Stimulated activated effector memory CD8-positive, alpha-beta T cell treated with anti-CD3 and anti-CD28 coated beads, Interleukin-12 subunit alpha, Interleukin-12 subunit beta, amount 100 ng/mL, for 72 hours (primary cell): Measurements from ENCODE around the gene SCMH1.
A peak's percentile ranks its signal among the peaks of the same experiment; 100 is the strongest.

Experiments
- ATAC-seq: fragments of 150-1000 bp; cut with Tn5 transposase; 2 replicates; pipeline ENCODE4 v1.10.0; 2021
- DNase-seq, 2 donors: peaks; one replicate each; pipeline ENCODE4 v3.0.0; 2021 to 2022; ENCODE audit warnings: low spot score in 2 of 2
- H3K27ac Mint-ChIP-seq: one replicate; pipeline ENCODE4 v1.8.0; 2022; ENCODE audit warnings: mild to moderate bottlenecking, mixed read lengths
- H3K36me3 Mint-ChIP-seq: one replicate; pipeline ENCODE4 v1.8.0; 2022; ENCODE audit warnings: mild to moderate bottlenecking, mixed read lengths
- H3K4me1 Mint-ChIP-seq: one replicate; pipeline ENCODE4 v1.8.0; 2022; ENCODE audit warnings: mixed read lengths
- H3K4me3 Mint-ChIP-seq: one replicate; pipeline ENCODE4 v1.8.0; 2022; ENCODE audit warnings: mild to moderate bottlenecking, mixed read lengths
- H3K9me3 Mint-ChIP-seq: one replicate; pipeline ENCODE4 v1.8.0; 2022; ENCODE audit warnings: mixed read lengths

Gene SCMH1

DNA sequence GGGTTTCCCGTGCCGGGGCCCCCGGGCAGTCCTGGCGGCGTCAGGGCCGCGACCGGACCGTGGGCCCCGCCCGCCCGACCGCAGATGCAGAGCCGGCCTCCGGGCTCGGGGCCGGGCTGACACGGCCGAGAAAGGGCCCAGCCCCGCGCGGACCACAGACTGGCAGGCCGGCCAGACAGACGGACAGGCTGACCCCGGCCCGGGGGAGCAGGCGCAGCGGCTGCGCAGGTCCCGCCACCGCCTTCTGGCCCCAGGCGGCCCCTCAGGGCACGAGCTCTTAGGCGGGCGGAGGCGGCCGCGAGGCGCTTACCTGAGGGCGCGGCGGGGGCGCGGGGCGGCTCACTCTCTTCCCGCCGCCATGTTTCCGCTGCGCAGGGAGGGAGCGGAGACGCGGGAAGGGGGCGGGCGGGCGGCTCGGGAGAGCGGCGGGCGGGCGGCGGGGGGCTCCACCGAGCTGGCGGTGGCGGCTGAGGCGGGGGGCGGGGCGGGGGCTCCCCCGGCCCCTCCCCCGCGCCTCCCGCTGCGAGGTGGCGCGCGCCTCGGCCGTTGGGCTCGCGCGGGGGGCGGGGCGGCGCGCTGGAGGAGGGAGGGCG lies at the start of gene SCMH1:
TSS of gene SCMH1 (minus strand) at position 558 of the 593 bp plus-strand sequence. CDS start 56,173 bp downstream, outside the sequence.
- DNase-seq (peak; percentile 51 to 77), ATAC-seq (peak; percentile 76)
- Mint-ChIP-seq H3K27ac (peak within 1 kb of the TSS; percentile 72), H3K9me3 (no peaks in the 10 kb centered on the region), H3K36me3 (peaks cover 5% of the 10 kb centered on the region), H3K4me3 (peak within 1 kb of the TSS; percentile 69), H3K4me1 (peaks cover 12% of the 10 kb centered on the region)

DNA sequence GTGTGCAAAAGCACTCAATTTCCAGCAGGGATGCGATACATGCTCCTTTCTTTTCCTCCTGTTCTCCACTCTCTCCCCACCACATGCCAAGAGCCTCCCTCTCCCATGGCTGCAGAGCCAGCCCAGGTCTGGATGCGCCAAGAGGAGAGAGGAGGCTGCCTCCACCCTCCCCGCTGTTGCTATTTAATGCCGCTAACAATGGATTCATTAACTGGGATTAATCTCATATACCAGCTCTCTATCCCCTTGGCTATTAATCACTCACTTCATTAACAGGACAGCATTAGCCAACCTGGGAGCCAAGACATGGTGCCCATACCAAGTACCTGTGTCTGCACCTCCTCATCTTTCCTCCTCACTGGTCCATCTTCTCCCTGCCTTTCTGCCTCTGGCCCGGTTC lies 49.1 kb upstream of the SCMH1 start:
- no peak for DNase-seq
- Mint-ChIP-seq H3K36me3 (no peaks in the 10 kb centered on the region), H3K4me1 (no peaks in the 10 kb centered on the region), H3K27ac (no peak overlapping the region), H3K9me3 (no peaks in the 10 kb centered on the region), H3K4me3 (no peak overlapping the region)
- ATAC-seq, result no peak

DNA sequence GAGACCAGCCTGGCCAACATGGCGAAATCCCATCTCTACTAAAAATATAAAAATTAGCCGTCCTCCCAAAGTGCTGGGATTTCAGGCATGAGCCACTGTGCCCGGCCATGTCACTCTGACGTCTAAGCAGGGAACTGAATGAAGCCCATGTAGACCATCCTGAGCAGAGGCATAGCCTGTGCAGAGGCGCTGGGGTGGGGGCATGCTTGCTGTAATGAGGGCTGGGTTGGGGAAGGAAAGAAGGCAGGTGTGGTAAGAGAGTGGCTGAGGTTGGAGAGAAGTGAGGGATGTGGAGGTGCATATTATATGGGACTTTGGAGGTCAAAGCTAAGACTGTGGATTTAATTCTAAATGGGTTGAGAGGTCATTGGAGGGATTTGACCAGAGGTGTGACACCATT lies 47.1 kb upstream of the SCMH1 start:
- no peak for DNase-seq
- Mint-ChIP-seq H3K4me3 (no peak overlapping the region), H3K9me3 (no peaks in the 10 kb centered on the region), H3K36me3 (no peaks in the 10 kb centered on the region), H3K27ac (no peak overlapping the region), H3K4me1 (peaks cover 7% of the 10 kb centered on the region)
- ATAC-seq, result no peak

DNA sequence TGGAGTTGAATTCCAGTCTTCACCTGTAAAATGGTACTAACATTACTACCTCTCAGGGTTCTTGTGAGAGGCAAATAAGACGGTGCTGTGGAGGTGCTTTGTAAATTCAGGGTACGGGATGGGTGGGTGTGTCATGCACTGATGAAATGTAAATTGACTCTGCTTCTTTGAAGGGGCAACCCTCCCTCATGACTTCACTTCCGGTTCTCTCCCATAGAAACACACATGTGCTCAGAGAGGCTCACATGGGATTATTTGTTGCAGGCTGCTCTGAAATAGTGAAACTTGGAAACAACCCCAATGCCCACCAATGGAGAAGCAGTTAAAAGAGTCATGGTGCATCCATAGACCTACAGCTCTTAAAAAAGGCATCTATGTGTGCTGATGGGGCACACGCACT lies 44.9 kb upstream of the SCMH1 start:
- ATAC-seq (no peak), DNase-seq (no peak)
- Mint-ChIP-seq H3K4me3 (no peak overlapping the region), H3K36me3 (no peaks in the 10 kb centered on the region), H3K27ac (no peak overlapping the region), H3K9me3 (no peaks in the 10 kb centered on the region), H3K4me1 (peaks cover 7% of the 10 kb centered on the region)

DNA sequence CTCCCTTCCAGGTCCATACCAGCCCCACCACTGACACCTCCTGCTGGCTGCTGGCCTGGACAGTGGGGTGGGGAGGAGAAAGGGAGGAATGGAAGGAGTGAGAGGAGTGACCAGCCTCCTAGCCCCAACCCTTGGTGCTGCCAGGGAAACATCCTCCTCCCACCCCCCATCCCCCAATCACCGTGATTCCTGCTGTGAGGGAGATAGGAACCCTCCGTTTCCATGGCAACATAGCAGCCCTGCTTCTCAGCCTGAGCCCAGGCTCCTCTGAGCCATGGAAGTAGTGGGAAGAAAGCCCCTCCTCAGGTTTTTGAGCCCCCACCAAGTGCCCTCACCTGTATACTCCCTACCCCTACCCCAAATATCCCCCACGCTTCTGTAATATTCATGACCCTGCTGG lies 44.4 kb upstream of the SCMH1 start:
- Mint-ChIP-seq H3K27ac (no peak overlapping the region), H3K9me3 (no peaks in the 10 kb centered on the region), H3K36me3 (no peaks in the 10 kb centered on the region), H3K4me1 (peaks cover 7% of the 10 kb centered on the region), H3K4me3 (no peak overlapping the region)
- no peak for DNase-seq
- ATAC-seq, result no peak

DNA sequence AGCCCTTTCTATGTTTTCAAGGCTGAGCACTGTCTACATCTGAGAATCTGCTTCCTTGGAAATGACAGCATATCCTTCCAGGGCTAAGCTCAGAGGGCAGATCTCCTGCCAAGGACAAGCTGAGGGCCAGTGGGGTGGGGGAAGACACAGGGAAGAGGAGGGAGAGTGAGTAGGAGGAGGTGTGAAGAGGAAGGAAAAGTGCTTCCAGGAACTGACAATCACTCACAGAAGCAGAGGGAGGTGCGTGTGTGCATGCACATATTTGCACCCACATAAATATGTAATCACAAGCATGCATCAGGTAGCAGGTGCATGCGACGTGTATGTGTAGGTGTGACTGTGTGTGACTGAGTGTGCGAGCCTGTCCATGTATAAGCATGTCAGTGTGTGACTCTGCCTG lies 43.7 kb upstream of the SCMH1 start:
- H3K27ac Mint-ChIP-seq, result no peak overlapping the region
- no peak for ATAC-seq

DNA sequence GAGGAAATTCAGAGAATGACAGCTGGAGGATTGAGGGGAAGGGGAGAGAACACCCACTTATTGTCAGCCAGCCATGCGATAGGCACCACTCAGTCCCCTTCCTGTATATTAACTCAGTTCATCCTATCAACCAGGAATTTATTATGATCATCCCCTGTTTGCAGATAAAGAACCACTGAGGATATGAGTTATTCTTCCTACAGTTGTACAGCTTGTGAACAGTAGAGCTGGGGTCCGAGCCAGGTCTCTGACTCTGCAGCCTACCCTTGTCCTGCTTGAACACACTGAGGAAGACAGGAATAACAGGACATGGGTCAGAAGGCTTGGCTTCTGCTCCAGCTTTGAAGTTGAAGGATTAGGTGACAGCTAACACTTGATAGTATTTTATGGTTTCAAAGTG lies 42.0 kb upstream of the SCMH1 start:
- no peaks in the 10 kb centered on the region for H3K9me3 Mint-ChIP-seq
- DNase-seq (no peak), ATAC-seq (no peak)
- H3K36me3 Mint-ChIP-seq, result no peaks in the 10 kb centered on the region
- H3K4me1 Mint-ChIP-seq, result peaks cover 7% of the 10 kb centered on the region
- H3K27ac Mint-ChIP-seq, result no peak overlapping the region
- no peak overlapping the region for H3K4me3 Mint-ChIP-seq

More for the DNA sequence above, 43.7 kb upstream of the SCMH1 start:
- DNase-seq, result no peak
- Mint-ChIP-seq H3K4me1 (peaks cover 7% of the 10 kb centered on the region), H3K9me3 (no peaks in the 10 kb centered on the region), H3K36me3 (no peaks in the 10 kb centered on the region), H3K4me3 (no peak overlapping the region)

DNA sequence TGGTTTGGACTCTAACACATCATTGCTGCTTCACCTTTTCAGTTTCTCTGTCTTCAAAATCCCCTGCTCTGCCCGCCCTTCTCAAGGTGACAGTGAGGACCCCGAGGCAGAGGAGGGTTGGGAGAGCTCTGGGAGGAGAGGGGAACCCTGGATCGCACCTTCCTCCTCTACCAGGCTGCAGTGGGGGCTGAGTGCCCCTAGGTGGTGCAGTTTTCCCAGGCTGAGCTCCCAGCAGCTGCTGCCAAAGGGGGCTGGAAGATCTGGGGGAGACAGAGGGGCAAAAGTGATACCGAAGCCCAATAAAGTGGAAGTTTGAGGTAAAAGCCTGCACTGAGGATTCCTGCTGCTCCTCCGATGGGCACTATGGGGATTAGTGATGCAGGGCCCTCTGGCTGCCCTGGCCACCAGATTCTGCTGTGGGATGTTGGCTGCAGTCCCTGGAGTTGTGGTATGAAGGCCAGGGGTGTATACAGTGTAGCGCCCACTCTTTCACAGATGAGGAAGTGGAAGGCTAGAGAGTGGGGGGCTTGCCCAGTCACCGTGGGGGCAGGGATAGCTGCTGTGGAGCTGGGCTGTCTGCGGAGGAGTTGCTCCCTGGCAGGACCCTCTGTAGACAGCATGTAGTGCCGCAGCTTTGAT lies 40.7 kb upstream of the SCMH1 start:
- peaks cover 7% of the 10 kb centered on the region for H3K4me1 Mint-ChIP-seq

DNA sequence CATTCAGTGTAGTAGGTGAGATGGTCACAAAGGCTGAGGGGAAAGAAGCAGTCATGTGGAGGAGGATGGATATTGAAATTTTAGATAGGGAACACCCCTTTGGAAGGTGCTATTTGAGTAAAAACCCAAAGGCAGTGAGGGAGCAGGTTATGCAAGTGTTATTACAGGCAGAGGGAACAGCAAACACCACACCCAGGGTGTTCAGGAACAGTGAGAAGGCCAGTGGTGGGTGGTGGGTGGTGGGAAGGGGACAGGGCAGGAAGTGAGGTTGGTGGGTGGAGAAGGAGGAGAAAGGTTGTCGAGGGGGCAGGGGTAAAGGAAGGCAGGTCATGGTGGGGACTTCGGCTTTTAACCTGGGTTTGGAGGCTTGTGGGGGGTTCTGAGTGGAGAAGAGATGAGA lies 39.2 kb upstream of the SCMH1 start:
- DNase-seq (no peak), ATAC-seq (no peak)
- H3K4me3 Mint-ChIP-seq, result no peak overlapping the region
- H3K27ac Mint-ChIP-seq, result no peak overlapping the region
- H3K9me3 Mint-ChIP-seq, result no peaks in the 10 kb centered on the region
- no peaks in the 10 kb centered on the region for H3K36me3 Mint-ChIP-seq
- peaks cover 7% of the 10 kb centered on the region for H3K4me1 Mint-ChIP-seq

More for the DNA sequence above, 40.7 kb upstream of the SCMH1 start:
- peak; percentile 42 for ATAC-seq
- Mint-ChIP-seq H3K4me3 (no peak overlapping the region), H3K27ac (no peak overlapping the region), H3K36me3 (no peaks in the 10 kb centered on the region), H3K9me3 (no peaks in the 10 kb centered on the region)
- peak in 1 of 2 donors; percentile 54 for DNase-seq

DNA sequence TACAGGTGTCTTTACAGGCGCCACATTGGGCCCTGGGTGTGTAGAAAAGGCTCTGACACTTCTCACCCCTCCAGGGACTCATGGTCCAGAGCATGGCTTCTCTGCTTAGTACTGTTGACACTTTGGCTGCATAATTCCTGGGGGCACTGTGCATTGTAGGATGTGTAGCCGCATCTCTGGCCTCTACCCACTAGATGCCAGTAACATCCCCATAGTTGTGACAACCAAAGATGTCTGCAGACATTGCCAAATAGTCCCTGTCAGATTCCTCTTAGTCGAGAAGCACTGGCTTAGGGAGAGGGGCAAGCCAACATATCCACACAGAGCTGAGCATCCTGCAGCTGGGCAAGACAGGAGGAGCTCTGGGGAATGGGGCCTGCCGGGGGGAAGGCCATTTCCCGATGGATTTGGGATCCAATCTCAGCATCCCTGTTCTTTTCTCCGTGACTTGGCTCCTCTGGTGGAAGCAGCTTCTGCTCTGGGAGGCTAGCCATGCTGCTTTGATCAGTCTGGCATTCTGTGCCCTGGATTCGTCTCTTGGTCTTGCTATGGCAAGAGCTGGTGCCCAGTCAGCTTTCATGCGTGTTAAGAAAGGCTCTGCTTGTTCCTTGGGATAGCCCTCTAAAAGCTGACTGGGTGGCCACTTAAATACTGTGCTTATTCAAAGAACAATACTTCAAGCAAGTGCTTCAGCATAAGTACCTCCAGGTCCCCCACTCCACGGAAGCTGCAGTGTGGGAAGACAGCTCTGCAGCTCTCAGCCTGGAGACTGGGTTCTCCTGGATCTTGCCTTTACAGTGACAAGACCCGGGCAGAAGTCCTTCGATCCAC lies 38.3 kb upstream of the SCMH1 start:
- Mint-ChIP-seq H3K9me3 (no peaks in the 10 kb centered on the region), H3K27ac (no peak overlapping the region), H3K4me3 (no peak overlapping the region)

DNA sequence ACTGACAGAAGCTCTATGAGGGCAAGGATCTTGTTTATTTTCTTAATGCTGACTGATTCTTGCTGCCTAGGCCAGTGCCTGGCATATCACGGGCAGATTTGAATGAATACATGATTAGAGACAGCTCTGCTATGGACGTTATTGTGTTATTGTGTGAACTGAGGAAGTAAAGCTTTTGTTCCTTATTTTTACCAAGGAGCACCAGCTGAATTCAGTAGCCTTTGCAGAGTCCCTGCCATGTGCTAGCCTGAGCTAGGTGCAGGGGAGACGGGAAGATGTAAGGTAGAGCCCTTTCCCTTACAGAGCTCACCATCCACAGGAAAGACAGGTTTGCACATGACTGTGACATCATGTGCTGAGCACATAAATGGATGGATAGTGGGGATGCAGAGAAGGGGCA lies 36.0 kb upstream of the SCMH1 start:
- DNase-seq, result no peak
- no peaks in the 10 kb centered on the region for H3K4me1 Mint-ChIP-seq
- H3K36me3 Mint-ChIP-seq, result no peaks in the 10 kb centered on the region
- no peaks in the 10 kb centered on the region for H3K9me3 Mint-ChIP-seq
- no peak overlapping the region for H3K4me3 Mint-ChIP-seq
- no peak for ATAC-seq
- no peak overlapping the region for H3K27ac Mint-ChIP-seq

More for the DNA sequence above, 38.3 kb upstream of the SCMH1 start:
- ATAC-seq, result no peak
- Mint-ChIP-seq H3K36me3 (no peaks in the 10 kb centered on the region), H3K4me1 (no peaks in the 10 kb centered on the region)
- no peak for DNase-seq

DNA sequence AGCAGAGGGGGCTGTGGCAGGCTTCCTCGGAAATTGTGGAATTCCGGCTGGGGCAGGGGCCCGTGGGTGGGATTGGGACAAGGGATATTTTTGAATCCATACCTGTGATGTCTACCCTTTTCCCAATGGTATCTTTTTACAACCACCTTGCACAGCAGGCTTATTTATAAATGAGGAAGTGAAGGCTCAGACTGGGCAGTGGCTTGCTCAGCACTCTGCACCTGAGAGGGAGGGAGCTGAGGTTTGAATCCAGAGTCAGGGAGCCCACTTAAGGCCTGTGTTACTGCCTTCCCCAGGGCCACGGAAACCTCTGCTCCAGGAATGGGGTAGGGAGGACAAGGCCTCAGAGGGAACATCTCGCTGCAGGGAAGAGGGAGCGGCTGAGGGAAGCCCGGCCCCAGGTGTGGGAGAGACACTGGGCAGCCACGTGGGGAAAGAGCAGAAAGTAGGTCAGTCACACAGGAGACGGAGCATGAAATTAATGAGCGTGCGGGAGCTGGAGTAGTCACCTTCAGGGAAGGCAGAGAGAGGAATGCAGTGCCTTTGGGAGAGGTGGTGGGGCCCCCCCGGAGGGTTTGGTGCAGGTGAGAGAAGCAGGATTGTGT lies 35.4 kb upstream of the SCMH1 start:
- H3K4me1 Mint-ChIP-seq, result no peaks in the 10 kb centered on the region
- H3K27ac Mint-ChIP-seq, result no peak overlapping the region
- no peak overlapping the region for H3K4me3 Mint-ChIP-seq
- ATAC-seq (no peak), DNase-seq (no peak)
- H3K9me3 Mint-ChIP-seq, result no peaks in the 10 kb centered on the region
- no peaks in the 10 kb centered on the region for H3K36me3 Mint-ChIP-seq

DNA sequence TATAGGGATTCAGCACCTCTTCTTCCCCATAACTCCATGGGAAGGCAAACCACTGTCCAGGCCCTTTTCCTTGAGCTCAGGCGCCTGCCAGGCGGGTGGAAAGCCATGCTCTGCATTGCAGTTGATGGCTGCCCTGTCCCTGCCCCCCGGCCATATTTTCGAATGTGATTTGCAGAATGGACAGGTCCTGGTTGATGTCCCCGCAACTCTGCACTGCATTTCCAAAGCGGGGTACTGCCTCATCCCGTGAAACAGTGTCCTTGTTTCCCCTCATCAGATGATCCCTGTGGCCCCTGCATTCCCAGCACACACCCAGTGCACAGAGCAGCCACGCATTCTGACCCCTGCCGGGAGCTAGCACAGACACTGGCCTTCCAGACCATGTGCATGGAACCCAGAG lies 33.7 kb upstream of the SCMH1 start:
- H3K4me1 Mint-ChIP-seq, result no peaks in the 10 kb centered on the region

DNA sequence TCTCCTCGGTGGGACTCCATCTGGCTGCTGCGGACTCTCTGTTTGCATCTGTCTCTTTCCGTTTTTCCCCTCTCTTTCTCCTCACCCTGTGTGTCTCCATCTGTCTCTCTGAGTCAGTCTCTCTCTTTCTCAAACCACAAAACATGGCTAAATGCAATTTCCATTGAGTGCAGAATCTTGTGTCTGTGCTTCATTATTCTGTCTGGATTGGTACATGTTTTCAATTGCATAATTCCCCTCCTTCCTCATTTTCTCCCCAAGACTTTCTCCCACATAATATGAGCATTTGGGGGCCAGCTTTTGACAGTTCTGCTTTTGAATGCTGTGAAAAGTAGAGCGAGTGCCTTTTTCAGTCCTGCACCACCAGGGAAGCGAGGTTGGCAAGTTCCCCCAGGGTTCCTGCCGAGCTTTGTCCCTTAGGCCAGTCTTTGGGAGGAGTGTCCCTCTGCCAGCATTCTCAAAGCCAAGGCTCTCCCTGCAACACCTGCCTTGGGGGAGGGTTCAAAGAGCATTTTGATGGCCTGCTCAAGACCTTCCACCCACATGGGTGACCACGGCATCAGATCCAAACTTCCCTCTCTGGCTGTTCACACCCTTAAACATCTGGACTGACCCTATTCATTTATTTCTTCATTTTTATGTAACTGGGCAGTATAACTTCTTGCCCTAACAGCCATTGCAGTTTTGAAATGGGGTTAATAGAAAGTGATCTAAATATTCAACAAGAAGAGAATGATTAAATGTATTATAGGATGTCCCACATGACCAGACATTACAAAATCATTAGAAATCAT lies 32.8 kb upstream of the SCMH1 start:
- ATAC-seq, result no peak
- DNase-seq, result no peak
- Mint-ChIP-seq H3K27ac (no peak overlapping the region), H3K4me3 (no peak overlapping the region), H3K4me1 (no peaks in the 10 kb centered on the region), H3K9me3 (no peaks in the 10 kb centered on the region), H3K36me3 (no peaks in the 10 kb centered on the region)

More for the DNA sequence above, 33.7 kb upstream of the SCMH1 start:
- ATAC-seq, result no peak
- H3K9me3 Mint-ChIP-seq, result no peaks in the 10 kb centered on the region
- no peak overlapping the region for H3K4me3 Mint-ChIP-seq
- DNase-seq, result no peak
- no peaks in the 10 kb centered on the region for H3K36me3 Mint-ChIP-seq
- H3K27ac Mint-ChIP-seq, result no peak overlapping the region

DNA sequence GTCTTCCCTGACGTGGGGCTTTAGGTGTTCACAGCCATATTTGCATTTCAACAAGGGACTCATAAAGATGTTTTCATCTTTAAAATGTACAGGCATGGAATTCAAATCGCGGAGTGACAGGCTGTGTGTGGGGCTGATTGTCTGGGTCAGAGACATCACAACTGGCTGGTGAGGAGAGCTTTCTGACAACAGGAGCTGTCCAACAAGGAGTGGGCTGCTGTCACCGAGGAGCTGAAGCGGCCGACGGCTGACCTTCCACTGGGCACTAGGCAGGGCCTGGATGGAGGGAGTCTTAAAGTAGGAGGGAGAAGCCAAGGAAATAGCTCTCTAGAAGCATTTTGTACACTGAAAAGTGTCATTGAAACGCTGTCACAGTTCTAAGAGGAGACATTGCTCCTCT lies 30.5 kb upstream of the SCMH1 start:
- Mint-ChIP-seq H3K4me3 (no peak overlapping the region), H3K27ac (no peak overlapping the region), H3K9me3 (no peaks in the 10 kb centered on the region), H3K36me3 (no peaks in the 10 kb centered on the region), H3K4me1 (no peaks in the 10 kb centered on the region)
- ATAC-seq (no peak), DNase-seq (no peak)
